Stimulated activated CD8-positive, alpha-beta memory T cell treated with anti-CD3 and anti-CD28 coated beads, Interleukin-2, amount 100 ng/mL, for 1 hour (primary cell): ENCODE data around the gene CDH23.

ENCODE experiments used
- DNase-seq, 2 donors: peaks; one replicate each; pipeline ENCODE4 v3.0.0-alpha.2; 2020; ENCODE audit warnings: low read depth in 2 of 2

CDH23 gene

DNA sequence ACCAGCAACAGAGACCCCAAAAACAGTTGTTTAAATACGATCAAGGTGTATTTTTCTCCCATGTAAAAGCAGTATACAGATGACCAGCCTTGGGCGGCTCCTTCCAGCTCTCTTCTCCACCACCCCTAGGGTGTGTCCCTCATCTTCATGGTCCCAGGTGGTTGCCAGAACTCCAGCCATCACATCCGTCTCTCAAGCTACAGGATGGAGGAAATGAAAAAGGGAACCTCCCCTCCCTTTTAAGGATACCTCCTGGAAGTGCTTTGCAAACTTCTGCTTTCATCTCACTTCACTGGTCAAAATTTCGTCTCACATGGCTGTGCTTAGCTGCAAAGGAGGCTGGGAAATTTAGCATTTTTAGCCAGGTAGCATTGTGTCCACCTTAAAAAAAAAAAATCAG is 263.6 kb downstream of the CDH23 start:
- no peak for DNase-seq

DNA sequence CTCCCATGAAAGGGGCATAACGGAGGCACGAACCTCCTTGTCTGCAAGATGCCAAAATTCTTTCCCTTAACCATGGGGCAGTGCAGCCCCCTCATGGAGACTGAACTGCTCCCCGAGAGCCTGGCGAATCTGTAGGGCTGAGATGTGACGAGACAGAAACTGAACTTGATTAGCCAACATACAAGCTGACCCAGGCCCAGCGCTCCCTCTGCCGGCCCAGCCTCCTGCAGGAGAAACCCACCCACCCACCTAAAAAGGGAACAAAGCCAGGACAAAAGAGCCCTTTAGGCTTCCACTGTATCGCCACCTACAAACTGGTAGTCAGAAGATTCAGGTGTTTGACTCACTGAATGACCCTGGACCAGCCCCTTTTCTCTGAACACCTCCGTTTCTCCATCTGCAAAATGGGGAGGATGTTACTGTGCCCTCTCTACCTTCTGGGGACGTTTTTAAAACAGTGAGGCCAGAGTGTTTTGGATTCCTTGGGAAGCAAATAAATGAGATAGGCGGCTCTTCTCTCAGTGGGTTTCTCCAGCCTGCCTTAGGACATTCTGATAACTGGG is 264.4 kb downstream of the CDH23 start:
- no peak for DNase-seq

GRCh38 chr10:71661779-71662336 is 265.1 kb downstream of the CDH23 start:
- DNase-seq = no peak

GRCh38 chr10:71663311-71663710 is 266.6 kb downstream of the CDH23 start:
- DNase-seq = no peak

DNA sequence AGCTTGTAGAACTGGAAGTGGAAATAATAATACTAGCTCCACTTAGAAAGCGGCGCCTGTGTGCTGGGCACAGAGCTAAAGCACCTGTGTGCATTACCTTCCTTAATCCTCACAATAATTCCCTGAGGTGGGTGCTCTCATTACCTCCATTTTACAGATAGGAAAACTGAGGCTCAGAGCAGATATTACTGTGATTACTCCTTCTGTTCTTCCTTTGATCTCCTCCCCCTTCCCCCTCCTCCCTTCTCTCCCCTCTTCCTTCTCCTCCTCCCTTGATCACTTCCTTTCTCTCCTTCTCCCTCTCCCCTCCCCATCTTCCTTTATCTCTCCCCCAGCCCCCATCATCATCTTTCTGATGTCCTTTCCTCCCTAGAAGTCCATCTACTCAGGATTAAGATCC is 267.9 kb downstream of the CDH23 start:
- DNase-seq = no peak

DNA sequence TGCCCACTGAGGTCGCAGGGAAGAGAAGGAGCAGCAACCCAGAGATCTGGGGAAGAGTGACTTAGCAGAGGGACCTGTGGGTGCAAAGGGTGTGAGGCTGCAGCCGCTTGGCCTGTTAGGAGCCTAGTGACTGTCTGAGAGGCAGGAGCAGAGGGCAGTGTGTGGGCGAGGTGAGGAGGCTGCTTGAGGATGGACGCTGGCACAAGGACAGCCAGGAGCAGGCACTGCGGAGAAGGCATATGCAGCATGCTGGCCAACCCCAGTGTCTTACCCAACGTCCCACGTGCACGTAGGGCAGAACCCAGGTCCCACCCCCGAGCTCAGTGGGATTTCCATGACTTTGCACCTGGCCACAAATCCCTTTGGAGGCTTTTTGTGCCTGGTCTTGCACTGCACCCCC is 268.7 kb downstream of the CDH23 start:
- no peak for DNase-seq

- DNase-seq = no peak
These were observed 270.1 kb downstream of the CDH23 start for GRCh38 chr10:71666639-71667386.

GRCh38 chr10:71667387-71667752 is 270.6 kb downstream of the CDH23 start:
- DNase-seq = no peak

GRCh38 chr10:71671994-71672946 is 275.6 kb downstream of the CDH23 start:
- no peak for DNase-seq

DNA sequence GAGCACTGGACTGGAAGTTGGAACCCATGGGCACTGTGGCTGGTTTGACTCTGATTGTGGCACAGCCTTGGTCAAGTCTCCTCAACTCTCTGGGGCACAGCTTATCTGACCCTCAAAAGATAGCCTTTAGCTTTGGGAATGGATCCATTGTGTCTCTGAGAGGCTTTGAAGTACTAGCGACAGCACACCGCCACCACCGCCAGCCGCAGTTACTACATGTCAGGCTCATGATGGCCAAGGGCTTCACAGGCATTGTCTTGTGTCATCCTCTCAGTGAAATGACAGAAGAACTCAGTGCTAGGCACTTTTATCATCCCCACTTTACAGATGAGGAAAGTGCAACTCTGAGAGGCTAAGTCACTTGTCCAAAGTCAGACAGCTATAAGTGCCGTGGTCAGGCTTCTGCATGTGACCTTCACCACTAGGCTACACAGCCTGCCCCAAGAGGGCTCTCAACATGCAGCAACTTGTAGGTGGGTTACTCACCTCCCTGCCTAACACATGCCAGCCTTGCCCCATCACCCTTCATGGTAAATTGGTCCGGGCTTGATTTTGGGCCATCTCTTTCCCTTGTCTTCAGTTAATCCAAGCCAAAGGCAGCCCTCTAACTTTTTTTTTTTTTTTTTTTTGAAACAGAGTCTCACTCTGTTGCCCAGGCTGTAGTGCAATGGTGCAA is 278.7 kb downstream of the CDH23 start:
- no peak for DNase-seq

DNA sequence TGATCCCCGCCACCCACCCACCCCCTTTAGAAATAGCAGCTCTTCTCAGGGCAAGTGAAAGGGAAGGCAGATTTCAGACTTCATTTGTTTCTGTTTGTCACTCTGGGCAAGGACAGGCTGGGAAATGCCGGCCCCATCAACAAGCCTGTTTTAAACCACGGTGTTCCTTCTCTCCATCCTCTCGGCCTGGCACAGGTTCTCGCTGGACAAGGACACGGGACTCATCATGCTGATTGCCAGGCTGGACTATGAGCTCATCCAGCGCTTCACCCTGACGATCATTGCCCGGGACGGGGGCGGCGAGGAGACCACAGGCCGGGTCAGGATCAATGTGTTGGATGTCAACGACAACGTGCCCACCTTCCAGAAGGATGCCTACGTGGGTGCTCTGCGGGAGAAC is 280.5 kb downstream of the CDH23 start:
- no peak for DNase-seq

DNA sequence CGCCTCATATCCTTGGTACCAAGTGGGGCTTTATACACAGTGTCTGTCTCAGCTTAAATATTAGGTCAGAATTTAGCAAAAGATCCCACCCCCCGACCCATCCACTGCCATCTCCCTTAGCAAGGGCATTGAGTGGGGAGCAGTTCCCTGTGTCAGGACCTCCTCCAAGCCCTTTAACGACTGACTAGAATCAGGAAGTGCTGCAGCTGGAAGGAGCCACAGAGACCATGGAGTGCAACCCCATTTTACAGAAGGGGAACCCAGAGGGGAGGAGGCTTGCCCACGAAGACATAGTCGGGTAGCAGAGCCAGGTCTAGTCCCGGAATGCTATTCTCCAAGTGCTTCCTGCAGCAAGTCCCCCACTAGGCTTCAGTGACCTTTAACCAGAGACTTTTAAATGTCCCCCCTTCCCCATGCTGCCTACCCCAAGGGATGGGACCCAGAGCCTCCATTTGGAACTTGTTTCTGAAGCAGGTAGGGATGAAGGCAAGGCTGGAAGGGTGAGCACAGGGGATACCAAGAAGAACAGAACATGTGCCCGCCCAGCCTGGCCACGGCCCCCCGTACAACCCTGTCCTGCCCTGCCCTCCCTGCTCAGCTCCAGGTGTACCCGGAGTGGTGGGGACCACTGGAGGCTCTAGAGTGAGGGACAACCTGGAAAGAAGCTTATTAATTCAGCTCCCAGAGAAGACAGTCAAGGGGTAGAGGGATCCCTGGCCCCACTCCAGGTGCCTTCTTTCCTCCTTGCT is 281.5 kb downstream of the CDH23 start:
- DNase-seq = no peak

DNA sequence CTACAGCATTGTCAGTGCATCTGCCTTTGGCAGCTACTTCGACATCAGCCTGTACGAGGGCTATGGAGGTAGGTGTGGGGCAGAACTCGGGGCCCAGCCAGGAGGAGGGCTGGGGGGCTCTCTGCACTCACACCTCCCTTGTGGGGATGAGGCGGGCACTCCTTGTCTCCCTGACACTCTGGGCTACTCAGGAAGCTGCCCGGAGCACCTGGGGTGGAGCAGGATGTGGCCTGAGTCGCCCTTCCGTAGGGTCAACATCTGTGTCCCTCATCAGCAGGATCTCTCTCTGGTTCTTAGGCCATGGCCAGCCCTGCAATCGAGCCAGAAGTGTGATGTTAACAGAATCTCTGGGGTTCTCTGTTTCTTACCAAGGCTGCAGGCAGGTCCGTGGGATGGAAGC is 282.7 kb downstream of the CDH23 start:
- DNase-seq = no peak

GRCh38 chr10:71681977-71682376 is 285.3 kb downstream of the CDH23 start:
- DNase-seq = no peak

GRCh38 chr10:71683301-71683700 is 286.6 kb downstream of the CDH23 start:
- DNase-seq = no peak

DNA sequence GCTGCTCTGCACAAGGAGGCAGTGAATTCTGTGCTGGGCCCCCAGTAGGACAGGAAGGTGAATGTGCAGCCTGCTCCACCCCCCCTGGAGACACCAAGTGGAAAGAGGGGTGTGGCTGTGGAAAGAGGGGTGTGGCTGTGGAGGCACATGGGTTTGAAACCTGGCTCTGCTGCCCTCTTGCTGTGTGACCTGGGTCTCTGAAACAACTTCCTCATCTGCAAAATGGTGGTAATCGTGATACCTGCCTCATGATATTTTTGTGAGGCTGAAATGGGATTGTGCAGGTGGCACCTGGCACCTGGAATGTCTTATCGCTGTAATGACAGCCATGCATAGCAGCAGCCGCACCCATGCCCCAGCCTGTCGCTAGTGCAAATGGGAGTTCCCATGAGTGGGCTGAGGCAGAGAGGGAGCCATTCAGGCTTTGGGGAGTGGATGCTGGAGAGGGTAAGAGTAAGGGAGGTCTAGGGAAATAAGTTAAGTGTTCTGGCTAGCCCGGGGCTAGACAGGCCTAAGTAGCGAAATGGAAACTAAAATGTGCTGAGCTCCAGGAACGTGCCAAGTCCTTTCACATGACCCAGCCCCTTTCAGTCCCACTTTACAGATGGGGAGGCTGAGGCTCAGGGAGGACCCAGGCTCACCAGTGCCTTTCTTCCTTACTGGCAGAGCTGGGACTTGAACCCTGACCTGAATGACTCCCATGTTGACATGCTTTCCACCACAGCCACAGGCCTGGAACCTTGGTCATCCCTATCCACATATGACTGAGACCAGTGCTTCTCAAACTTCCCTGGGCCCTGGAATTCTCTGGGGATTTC is 287.8 kb downstream of the CDH23 start:
- no peak for DNase-seq

DNA sequence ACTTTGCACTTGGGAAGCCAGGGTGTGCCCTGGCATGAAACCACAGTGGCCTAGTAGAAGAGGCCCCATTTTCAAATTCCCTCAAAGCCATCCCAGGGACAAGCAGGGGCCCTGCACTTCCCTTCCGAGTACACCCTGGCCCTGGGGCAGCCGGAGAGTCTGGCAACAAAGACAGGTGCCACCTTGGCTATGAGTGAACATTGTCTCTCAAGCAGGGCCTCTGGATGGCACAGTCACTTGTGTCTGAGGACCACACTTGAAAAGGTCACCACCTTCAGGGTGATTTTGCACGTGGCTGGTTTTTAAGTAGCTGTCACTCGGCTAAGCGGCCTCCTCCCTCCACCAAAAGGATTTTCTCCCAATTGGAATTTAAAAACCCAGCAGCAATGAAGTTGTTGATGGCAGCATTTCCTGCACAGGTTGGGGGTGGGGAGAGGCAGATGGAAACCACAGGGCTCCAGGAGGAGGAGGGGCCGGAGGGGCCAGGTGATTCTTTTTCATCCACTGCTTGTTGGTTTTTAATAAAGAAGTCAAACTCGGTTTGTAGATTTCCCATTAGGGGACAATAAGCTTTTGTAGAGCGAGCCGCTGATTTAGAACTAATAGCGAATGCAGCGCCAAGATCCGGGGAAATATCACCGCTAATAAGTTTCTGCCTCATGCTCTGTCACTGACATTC is 289.0 kb downstream of the CDH23 start:
- no peak for DNase-seq

DNA sequence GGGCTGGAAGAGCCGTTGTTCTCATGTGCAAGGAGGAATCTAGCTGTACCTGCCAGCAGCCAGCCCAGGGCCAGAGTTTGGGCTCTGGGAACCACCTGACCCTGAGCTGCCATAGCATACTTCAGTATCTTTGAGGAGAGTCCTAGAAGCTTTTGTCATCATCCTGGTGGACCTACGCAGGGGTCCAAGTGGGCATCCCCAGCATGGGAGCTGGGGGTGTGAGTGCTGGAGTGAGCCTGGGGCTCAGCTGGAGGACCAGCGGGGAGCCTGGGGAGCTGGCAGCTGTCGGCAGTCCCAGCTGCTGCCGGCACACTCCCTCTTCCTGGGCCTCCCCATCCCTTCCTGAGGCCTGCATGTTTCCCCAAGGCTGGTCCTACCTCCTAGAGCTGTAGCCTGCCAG is 290.4 kb downstream of the CDH23 start:
- DNase-seq = no peak

DNA sequence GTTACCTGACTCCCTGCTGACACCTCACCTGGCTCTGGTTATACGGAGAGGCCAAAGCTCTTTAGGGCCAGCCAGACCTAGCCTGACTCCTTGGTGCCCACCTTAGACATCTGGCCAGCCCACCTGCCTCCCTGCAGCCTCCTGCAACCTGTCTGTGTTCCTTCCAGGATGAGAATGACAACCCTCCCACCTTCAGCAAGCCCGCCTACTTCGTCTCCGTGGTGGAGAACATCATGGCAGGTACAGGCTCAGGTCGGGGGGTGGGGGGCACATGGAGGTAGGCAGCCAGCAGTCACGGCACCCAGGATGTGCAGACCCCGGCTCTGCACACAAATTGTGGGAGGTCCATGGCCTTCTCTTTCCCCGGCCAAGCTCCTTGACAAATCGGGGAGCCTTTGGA is 290.8 kb downstream of the CDH23 start:
- DNase-seq = no peak

DNA sequence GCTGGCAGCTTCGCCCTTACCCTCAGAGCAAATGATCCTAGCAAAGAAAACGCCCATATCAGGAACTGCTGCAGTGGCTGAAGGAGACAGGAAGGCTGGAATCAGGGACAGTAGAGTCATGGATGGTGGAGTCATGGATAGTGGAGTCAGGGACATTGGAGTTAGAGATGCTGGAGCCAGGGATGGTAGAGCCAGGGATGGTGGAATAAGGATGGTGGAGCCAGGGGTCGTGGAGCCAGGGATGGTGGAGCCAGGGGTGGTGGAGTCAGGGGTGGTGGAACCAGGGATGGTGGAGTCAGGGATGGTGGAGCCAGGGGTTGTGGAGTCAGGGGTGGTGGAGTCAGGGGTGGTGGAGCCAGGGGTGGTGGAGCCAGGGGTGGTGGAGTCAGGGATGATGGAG is 291.5 kb downstream of the CDH23 start:
- DNase-seq = no peak
